ENCODE results near the gene OR1F1. TPM values are rescaled to one million over a fixed set of nuclear protein-coding genes. Genes with fewer than 3 reads are reported as not detected.

OR1F1 gene
- total and polyA plus RNA-seq, 9 of the 15 experiments (the other 6 are each of a cell fraction or from before 2014, with no cell fraction given): 0.15 to 0.61 (median 0.35) TPM; not detected in 3

DNA sequence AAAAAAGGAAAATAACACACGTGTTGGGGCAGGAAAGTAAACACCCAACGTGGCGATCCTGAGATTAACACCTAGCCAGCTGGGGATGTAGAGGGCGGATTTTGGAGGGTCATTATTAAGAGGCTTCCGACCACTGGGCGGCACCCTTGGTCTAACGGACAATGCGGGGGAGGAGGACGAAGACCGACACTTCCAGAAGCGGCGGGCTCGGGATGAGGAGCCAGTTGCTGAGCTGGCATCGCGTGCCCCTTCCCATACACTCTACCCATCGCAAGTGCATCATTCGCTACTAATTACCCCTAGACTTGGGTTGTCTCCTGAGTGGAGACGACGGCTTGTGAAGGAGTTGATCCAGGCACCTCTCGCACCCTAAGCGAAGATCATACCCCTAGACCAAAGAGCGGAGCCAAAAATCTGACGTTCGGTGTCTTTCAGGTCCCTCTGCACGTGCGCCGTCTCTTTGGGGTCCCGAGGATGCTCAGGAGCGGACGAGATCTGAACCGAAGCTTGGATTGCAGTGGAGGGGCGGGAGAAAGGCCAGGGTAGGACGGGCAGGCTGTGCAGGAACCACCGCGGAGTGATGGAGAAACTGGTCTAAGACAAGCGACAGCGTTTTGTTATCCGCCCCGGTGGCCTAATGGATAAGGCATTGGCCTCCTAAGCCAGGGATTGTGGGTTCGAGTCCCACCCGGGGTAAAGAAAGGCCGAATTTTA lies 35.6 kb upstream of the OR1F1 start (continued):
- TF ChIP-seq, protein P1, sequence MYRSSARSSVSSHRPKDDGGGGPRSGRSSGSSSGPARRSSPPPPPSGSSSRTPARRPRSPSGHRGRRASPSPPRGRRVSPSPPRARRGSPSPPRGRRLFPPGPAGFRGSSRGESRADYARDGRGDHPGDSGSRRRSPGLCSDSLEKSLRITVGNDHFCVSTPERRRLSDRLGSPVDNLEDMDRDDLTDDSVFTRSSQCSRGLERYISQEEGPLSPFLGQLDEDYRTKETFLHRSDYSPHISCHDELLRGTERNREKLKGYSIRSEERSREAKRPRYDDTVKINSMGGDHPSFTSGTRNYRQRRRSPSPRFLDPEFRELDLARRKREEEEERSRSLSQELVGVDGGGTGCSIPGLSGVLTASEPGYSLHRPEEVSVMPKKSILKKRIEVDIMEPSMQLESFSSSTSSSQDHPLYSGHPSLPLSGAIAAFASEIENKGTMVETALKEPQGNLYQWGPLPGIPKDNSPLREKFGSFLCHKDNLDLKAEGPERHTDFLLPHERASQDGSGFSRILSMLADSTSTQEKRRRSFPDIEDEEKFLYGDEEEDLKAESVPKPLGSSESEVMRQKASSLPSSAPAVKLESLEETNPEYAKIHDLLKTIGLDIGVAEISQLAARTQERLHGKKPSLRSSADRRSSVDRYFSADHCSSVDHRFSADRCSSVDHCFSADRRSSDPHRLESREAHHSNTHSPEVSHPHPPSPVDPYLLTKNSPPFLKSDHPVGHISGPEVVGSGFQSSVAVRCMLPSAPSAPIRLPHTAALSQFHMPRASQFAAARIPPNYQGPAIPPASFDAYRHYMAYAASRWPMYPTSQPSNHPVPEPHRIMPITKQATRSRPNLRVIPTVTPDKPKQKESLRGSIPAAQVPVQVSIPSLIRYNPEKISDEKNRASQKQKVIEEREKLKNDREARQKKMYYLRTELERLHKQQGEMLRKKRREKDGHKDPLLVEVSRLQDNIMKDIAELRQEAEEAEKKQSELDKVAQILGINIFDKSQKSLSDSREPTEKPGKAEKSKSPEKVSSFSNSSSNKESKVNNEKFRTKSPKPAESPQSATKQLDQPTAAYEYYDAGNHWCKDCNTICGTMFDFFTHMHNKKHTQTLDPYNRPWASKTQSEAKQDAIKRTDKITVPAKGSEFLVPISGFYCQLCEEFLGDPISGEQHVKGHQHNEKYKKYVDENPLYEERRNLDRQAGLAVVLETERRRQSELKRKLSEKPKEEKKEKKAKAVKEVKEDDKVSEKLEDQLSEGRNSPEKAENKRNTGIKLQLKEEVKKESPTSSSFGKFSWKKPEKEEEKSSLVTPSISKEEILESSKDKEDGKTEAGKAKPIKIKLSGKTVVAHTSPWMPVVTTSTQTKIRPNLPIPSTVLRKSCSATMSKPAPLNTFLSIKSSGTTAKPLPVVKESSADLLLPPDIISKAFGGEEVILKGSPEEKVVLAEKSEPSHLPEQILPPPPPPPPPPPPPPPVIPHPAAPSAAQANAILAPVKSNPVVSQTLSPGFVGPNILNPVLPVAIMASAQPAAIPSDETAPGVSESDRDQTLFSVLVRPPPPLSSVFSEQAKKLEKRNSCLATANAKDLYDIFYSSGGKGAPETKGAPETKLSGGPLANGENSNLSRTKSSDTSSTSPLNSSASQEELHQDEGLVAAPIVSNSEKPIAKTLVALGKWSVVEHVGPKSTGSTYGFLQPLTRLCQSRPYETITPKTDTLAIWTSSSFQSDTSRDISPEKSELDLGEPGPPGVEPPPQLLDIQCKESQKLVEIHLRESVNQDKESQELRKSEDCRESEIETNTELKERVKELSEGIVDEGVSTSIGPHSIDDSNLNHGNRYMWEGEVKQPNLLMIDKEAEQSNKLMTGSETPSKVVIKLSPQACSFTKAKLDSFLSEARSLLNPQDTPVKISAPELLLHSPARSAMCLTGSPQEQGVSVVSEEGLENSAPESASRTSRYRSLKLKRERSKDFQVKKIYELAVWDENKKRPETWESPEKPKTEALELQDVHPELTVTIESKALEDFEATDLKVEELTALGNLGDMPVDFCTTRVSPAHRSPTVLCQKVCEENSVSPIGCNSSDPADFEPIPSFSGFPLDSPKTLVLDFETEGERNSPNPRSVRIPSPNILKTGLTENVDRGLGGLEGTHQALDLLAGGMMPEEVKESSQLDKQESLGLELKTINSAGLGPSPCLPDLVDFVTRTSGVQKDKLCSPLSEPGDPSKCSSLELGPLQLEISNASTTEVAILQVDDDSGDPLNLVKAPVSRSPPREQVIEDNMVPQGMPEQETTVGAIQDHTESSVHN (IDR thresholded peaks at IDR 0.05; ENCODE audit: borderline replicate concordance in 1 of 2, low read depth in 1 of 2): peak in 1 of 2 experiments; percentile 59; a peak in 1 of 4 replicates
- TF ChIP-seq EP400 (IDR thresholded peaks at IDR 0.05): peak; percentile 74
- TF ChIP-seq RAD21 (CRISPR knock-in tag; conservative IDR thresholded peaks at IDR 0.05 in 1 of 2, IDR thresholded peaks at IDR 0.05 in 1 of 2): peak; percentile 53 to 80
- TF ChIP-seq, protein P2, sequence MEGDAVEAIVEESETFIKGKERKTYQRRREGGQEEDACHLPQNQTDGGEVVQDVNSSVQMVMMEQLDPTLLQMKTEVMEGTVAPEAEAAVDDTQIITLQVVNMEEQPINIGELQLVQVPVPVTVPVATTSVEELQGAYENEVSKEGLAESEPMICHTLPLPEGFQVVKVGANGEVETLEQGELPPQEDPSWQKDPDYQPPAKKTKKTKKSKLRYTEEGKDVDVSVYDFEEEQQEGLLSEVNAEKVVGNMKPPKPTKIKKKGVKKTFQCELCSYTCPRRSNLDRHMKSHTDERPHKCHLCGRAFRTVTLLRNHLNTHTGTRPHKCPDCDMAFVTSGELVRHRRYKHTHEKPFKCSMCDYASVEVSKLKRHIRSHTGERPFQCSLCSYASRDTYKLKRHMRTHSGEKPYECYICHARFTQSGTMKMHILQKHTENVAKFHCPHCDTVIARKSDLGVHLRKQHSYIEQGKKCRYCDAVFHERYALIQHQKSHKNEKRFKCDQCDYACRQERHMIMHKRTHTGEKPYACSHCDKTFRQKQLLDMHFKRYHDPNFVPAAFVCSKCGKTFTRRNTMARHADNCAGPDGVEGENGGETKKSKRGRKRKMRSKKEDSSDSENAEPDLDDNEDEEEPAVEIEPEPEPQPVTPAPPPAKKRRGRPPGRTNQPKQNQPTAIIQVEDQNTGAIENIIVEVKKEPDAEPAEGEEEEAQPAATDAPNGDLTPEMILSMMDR (IDR thresholded peaks at IDR 0.05 in 2 of 3, conservative IDR thresholded peaks at IDR 0.05 in 1 of 3; ENCODE audit: insufficient read depth in 2 of 3, low read depth in 1 of 3, low read length in 3 of 3): peak; percentile 82 to 86 (median 83)
- no peak for TF ChIP-seq NFATC3 (IDR thresholded peaks at IDR 0.05)
- peak; percentile 83 for TF ChIP-seq GABPB1 (CRISPR knock-in tag; IDR thresholded peaks at IDR 0.05)
- no peak for TF ChIP-seq EWSR1 (IDR thresholded peaks at IDR 0.05; ENCODE audit: borderline replicate concordance, low read depth, partially characterized antibody)
- TF ChIP-seq GATA2 (CRISPR knock-in tag; IDR thresholded peaks at IDR 0.05): peak; percentile 57
- TF ChIP-seq PHF8 (IDR thresholded peaks at IDR 0.05; ENCODE audit: borderline replicate concordance, low read length): peak; percentile 47; the same call in 1 of the 2 replicates
- TF ChIP-seq SMAD2 (IDR thresholded peaks at IDR 0.05; ENCODE audit: low read depth, low read length): no peak
- TF ChIP-seq MTA3 (IDR thresholded peaks at IDR 0.05; ENCODE audit: borderline replicate concordance): peak; percentile 80; the same call in 1 of the 2 replicates
- TF ChIP-seq MXI1 (IDR thresholded peaks at IDR 0.05; ENCODE audit: low read depth, low read length): peak; percentile 93
